Stimulated activated CD8-positive, alpha-beta memory T cell treated with anti-CD3 and anti-CD28 coated beads, Interleukin-4, amount 100 ng/mL, for 1 hour (primary cell): ENCODE measurements around the gene DCP1B.

ENCODE experiments used
- DNase-seq, 2 donors: peaks; one replicate each; pipeline ENCODE4 v3.0.0-alpha.2; 2020; ENCODE audit warnings: low read depth in 2 of 2, low spot score in 1 of 2

Gene DCP1B

GRCh38 chr12:2017546-2018337 lies 13.5 kb upstream of the DCP1B start:
- DNase-seq: no peak

GRCh38 chr12:2016862-2017545 lies 12.7 kb upstream of the DCP1B start:
- no peak for DNase-seq

DNA sequence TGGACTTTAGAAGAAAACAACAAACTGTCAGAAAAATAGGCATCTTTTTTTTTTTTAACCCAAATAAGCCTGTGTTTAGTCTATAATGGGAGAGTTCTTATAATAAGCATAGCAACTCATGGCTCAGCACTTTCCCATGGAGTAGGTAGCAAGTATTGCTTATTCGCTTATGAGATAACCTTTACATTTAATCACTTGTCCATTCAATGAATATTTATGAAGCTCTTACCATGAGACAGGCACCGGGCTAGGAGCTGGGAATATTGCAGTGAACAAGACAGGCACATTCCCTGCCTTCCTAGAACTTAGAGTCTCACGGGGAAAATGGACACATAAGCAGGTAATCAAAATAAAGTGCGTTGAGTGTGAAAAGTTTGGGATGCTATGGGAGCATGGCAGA lies 10.0 kb upstream of the DCP1B start:
- no peak for DNase-seq

GRCh38 chr12:2013527-2014223 lies 9.4 kb upstream of the DCP1B start:
- DNase-seq: no peak

GRCh38 chr12:2013086-2013485 lies 8.8 kb upstream of the DCP1B start:
- no peak for DNase-seq

DNA sequence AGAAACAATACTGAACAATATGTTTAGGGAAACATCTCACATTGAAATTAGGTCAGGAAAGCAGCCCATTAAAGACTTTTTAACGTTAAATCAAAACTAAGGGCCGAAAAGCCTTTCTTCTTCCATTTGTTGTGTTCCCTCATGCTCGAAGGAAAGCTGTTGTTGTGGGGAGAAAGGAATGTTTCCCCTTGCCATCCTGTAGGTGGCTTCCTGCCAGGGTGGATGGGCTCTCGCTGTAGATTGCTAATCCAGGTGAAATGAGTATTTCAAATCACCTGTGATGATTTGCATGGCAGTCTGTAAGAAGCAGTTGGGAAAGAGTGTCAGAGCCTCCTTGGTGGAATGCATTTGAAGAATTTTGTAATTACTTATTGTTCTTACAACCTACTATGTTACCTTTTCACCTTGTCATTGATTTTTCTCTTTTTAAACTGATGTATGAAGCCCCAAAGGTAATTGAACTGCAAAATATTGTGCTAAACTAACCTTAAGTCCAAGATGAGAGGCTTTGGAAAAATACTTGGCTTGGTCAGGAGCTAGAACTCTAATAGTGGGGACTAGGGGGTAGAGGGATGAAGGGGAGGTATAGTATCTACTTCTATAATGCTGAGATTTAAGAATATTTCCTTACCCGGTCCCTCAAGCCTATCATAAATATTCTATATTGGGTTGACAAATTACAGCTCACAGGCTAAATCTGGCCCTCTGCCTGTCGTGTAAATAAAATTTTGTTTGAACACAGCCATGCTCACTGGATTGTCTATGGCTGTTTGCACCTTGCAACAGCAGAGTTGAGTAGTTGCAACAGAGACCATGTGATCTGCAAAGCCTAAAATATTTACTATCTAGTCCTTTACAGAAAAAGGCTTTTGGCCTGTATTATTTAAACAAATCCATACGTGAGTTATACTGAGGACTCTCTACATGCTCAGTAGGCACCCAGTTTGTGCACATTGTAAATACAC lies 7.7 kb upstream of the DCP1B start:
- DNase-seq: no peak

GRCh38 chr12:2009623-2010022 lies 5.4 kb upstream of the DCP1B start:
- DNase-seq: no peak

DNA sequence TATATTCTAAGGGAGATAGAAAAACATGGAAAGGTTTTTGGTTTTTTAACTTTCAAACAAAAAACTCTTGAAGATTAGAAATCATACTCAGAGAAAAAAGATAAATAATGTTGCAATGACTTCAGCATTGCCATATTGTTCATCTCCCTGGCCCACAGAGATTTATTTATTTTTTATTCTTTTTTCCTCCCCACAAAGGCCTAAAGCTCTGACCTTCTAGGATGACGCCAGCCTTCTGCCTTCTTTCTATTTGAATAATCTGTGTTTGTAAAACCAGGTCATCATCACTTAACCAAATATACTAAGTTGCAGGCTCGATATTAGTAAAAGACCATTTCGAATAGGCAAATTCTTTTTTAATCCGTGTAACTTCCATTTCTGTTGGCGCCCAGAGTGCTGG lies 4.4 kb upstream of the DCP1B start:
- no peak for DNase-seq

GRCh38 chr12:2003676-2004112 lies 563 bp downstream of the DCP1B start:
- DNase-seq: no peak

- DNase-seq: no peak
Observed at GRCh38 chr12:1995205-1995896, 8.9 kb downstream of the DCP1B start.

GRCh38 chr12:1994429-1995143 lies 9.7 kb downstream of the DCP1B start:
- no peak for DNase-seq

GRCh38 chr12:1993871-1994371 lies 10.3 kb downstream of the DCP1B start:
- DNase-seq: no peak

- no peak for DNase-seq
Observed at GRCh38 chr12:1993341-1993740, 10.9 kb downstream of the DCP1B start.

DNA sequence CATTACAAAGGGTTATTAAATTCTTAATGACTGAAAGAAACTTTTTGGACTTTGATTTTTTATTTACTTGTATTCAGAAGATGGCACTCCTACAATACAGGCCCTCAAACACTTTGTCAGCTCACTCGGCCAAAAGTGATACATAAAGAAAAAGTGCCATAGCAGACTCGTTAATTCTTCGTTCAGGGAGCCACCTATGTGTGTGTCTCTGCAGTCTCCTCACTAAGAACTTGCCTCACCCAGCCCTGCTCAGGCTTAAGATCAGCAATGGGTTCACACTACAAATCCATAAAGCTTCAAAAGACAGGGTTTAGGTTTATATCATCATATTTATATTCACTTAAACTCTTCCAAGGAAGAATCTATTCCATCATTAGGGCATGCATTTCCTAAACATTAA lies 11.5 kb downstream of the DCP1B start:
- DNase-seq: no peak

- DNase-seq: no peak
Observed at GRCh38 chr12:1989111-1989510, 15.1 kb downstream of the DCP1B start.

DNA sequence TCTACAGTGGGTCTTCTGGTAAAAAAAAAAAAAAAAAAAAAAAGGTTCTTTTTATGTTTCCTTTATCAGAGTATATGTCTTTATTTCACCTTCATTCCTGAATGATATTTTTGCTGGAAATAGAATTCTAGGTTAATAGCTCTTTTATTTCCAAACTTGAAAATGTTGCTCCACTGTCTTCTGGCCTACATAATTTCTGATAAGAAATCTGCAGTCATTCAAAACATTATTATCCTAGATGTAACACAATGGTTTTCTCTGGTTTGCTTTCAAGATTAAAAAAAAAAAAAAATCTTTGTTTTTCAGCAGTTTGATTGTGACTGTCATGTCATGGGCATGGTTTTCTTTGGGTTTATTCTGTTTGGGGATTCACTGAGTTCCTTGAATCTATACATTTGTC lies 19.5 kb downstream of the DCP1B start:
- no peak for DNase-seq

DNA sequence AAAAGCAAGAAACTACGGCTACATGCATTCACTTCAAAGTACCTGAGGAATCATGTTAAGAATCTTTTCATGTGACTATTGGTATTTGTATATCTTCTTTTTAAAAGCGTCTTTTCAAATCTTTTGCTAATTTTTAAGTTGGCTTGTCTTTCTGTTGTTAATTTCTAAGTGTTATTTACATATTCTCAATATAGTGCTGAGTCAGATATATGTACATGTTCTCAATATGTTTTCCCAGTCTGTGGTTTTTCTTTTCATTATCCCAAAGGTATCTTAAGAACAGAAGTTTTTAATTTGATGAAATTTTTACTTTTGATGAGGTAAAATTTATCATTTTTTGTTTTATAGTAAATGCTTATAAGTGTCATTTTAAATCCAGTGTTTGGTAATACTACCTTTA lies 24.0 kb downstream of the DCP1B start:
- no peak for DNase-seq

GRCh38 chr12:1978078-1978862 lies 26.0 kb downstream of the DCP1B start:
- no peak for DNase-seq

GRCh38 chr12:1977588-1977987 lies 26.7 kb downstream of the DCP1B start:
- no peak for DNase-seq
